Measurements from ENCODE around the gene CIRBP.
"Not testable (repeated sequence)": the region's sequence is repeated elsewhere in the genome, so short reads cannot be mapped to it uniquely, and the experiment has no call there.

CIRBP gene

DNA sequence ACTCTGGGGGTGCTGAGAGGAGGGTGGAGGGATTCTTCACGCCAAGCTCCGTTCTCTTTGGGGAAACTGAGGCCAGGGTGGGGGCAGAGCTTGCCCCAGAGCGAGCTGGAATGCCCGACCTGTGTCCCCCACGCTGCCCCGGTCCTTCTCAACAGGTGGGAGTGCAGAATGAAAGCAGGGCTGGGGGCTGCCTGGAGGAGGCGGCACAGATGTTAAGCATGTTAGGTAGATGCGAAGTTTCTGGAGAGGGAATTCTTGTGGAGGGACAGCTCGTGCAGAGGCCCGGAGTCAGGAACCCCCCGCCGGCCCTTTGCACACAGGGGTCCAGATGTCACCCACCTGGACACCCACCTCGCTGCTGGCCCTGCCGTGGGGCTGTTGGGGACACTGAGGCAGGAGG is 25.6 kb downstream of the CIRBP start:
- no peak for DNase-seq

DNA sequence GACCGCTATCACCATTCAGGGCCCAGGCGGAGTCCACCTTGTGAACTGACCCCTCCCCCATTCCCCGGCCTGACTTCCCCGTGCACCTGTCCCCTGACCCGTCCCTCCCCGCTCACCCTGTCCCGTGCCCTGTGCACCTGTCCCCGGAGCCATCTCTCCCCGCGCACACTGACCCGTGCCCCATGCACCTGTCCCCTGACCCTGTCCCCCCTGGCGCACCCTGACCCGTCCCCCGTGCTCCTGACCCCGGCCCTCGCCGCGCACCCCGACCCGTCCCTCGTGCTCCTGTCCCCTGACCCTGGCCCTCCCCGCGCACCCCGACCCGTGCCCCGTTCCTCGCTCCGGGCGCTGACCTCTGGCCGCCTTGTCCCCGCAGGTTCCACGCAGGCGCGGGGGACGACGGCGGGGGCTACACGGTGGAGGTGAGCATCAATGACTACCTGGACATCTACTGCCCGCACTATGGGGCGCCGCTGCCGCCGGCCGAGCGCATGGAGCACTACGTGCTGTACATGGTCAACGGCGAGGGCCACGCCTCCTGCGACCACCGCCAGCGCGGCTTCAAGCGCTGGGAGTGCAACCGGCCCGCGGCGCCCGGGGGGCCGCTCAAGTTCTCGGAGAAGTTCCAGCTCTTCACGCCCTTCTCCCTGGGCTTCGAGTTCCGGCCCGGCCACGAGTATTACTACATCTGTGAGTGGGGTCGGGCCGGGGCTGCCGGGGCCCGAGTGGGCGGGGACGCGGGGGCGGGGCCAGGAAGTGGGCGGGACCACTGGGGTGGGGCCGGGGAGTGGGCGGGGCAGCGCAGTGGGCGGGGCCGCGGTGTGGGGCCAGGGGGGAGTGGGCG is 26.3 kb downstream of the CIRBP start:
- DNase-seq: no peak

GRCh38 chr19:1296078-1296477 is 26.9 kb downstream of the CIRBP start:
- DNase-seq: no peak

DNA sequence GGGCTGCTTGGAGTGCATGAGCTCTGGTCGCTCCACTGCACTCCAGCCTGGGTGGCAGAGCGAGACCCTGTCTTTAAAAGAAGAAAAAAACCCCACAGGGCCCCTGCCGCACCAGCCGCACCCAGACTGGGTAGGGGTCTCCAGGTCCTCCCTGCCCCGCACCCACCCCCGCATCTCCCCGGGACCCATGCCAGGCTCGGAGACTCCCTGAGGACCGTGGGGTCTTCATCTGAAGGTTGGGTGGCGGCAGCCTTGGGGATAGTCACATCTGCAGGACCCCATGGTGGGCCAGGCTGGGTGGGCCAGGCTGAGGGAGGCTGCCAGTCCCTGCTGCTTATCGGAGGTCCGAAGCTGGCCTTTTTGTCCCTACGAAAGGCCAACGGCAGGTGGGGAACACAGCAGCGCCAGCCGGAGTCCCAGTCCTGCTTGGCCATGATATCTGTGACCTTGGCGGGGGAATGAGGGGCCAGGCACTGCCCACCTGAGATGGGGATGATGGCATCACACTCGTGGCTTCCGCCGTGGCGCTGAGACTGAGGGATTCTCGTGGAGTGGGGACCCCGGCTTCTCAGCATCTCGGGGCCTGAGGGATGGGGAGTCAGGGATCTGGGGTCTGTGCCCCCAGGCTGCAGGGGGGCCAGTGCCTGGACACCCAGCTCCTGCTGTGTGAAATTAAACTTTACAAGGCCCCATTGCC is 27.6 kb downstream of the CIRBP start:
- no peak for DNase-seq

- DNase-seq: no peak
Observed at GRCh38 chr19:1298235-1298634, 29.1 kb downstream of the CIRBP start.

- DNase-seq: no peak
Observed at GRCh38 chr19:1299801-1300200, 30.7 kb downstream of the CIRBP start.

GRCh38 chr19:1300744-1301490 is 31.8 kb downstream of the CIRBP start:
- DNase-seq: no peak

- DNase-seq: no peak
Observed at GRCh38 chr19:1302533-1303239, 33.6 kb downstream of the CIRBP start.

- DNase-seq: no peak
Observed at GRCh38 chr19:1304197-1304924, 35.2 kb downstream of the CIRBP start.

DNA sequence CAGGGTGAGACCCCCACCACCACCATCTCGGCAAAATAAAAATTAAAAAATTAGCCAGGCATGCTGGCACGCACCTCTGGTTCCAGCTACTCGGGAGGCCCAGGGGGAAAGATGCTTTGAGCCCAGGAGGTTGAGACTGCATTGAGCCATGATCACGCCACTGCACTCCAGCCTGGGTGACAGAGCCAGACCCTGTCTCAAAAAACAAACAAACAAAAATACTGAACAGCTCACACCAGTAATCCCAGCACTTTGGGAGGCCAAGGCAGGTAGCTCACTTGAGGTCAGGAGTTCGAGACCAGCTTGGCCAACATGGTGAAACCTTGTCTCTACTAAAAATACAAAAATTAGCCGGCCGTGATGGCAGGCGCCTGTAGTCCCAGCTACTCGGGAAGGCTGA is 36.2 kb downstream of the CIRBP start:
- DNase-seq: not testable (repeated sequence)

GRCh38 chr19:1307320-1307719 is 38.2 kb downstream of the CIRBP start:
- no peak for DNase-seq

- DNase-seq: peak; percentile 14
Observed at GRCh38 chr19:1307755-1308303, 38.7 kb downstream of the CIRBP start.

DNA sequence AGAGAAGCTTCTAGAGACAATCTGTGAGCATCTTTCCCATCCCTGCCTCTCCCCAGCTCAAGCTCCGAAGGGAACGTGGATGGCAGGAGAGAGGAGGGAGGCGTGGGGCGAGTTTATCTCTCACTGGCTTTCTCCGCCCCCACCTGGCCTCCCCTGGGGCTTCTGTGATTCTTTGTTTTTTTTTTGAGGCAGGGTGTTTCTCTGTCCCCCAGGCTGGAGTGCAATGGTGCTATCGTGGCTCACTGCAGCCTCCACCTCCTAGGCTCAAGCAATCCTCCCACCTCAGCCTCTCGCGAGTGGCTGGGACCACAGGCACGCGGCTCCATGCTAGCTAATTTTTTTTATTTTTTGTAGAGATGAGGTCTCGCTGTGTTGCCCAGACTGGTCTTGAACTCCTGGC is 39.6 kb downstream of the CIRBP start:
- DNase-seq: no peak

- DNase-seq: peak; percentile 20
Observed at GRCh38 chr19:1309977-1310852, 41.1 kb downstream of the CIRBP start.

- DNase-seq: no peak
Observed at GRCh38 chr19:1310853-1311180, 41.7 kb downstream of the CIRBP start.

- DNase-seq: peak; percentile 16
Observed at GRCh38 chr19:1311543-1312091, 42.5 kb downstream of the CIRBP start.

DNA sequence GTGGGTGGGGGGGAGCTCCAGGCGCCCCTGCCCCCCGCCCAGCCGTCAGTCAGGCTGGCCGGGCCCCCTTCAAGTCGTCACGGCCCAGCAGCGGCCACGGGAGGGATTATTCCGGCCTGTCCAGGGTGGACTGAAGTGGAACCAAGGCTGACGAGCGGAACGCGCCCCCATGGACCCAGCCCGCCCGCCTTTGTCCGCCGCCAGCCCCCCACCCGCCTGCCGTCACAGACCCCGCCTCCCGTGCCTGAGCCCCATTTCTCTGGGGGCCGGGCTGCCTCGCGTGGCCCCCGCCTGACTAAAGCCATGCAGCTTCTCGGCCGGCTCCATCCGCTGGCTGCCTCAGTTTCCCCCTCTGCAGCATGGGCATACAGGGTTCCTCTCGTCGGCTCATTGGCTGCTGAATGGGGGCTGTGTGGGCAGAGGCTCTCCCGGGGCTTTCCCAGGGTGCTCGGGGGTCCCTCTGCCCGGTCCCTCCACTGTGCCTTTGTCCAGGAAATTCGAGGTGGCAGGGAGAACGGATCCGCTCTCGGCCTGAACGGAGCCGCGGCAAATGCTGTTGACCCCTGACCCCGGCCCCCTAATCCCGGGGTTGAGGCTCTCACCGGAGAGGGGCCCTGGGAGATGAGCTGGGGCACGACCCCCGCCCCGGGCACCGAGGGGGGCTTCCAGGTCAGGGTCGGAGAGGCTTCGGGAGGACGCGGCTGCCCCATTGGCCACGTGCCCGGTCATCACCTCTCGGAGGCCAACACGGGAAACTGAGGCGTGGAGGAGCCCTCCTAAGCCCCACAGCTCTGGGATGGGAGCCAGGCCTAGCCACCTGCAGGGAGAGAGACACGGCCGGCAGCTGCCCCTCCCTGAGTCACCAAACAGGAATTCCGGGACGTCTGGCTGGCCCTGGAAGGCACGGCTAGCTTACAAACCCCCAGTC is 43.9 kb downstream of the CIRBP start:
- DNase-seq: peak; percentile 39

GRCh38 chr19:1313695-1314613 is 44.8 kb downstream of the CIRBP start:
- peak; percentile 17 for DNase-seq
